Right renal cortex interstitium (tissue), 3 donors: ENCODE data around the gene WDFY3. TPM values are rescaled to one million over a fixed set of nuclear protein-coding genes. Genes with fewer than 3 reads are reported as not detected.

Source experiments
- DNase-seq, 3 donors: peaks; one replicate each; pipeline ENCODE4 v3.0.0-alpha.2; 2013; ENCODE audit warnings: low read depth in 3 of 3, low spot score in 2 of 3
- polyA plus RNA-seq, 3 donors: library from polyadenylated mRNA; unstranded; fragments of 120-200 nt; gene quantifications; one replicate each; pipeline ENCODE4 v1.2.1, GENCODE V29; 2013; ENCODE audit not compliant: insufficient read length in 3 of 3

The WDFY3 gene
- polyA plus RNA-seq, 3 donors = 49.5 to 54.0 (median 53.5) TPM

- no peak for DNase-seq
Measured at GRCh38 chr4:84800256-84800655, 166.2 kb downstream of the WDFY3 start.

- no peak for DNase-seq
Measured at GRCh38 chr4:84799318-84799717, 167.2 kb downstream of the WDFY3 start.

GRCh38 chr4:84796394-84796793 is 170.1 kb downstream of the WDFY3 start:
- DNase-seq = no peak

- DNase-seq = no peak
Measured at GRCh38 chr4:84792366-84793301, 173.9 kb downstream of the WDFY3 start.

- no peak for DNase-seq
Measured at GRCh38 chr4:84790769-84791565, 175.5 kb downstream of the WDFY3 start.

GRCh38 chr4:84786478-84786877 is 180.0 kb downstream of the WDFY3 start:
- DNase-seq = no peak

- no peak for DNase-seq
Measured at GRCh38 chr4:84782517-84782916, 184.0 kb downstream of the WDFY3 start.

- no peak for DNase-seq
Measured at GRCh38 chr4:84780719-84781118, 185.8 kb downstream of the WDFY3 start.

- no peak for DNase-seq
Measured at GRCh38 chr4:84778041-84778440, 188.4 kb downstream of the WDFY3 start.

GRCh38 chr4:84767168-84767567 is 199.3 kb downstream of the WDFY3 start:
- no peak for DNase-seq

GRCh38 chr4:84753321-84753972 is 213.0 kb downstream of the WDFY3 start:
- DNase-seq = no peak

GRCh38 chr4:84751707-84752106 is 214.8 kb downstream of the WDFY3 start:
- no peak for DNase-seq

GRCh38 chr4:84750960-84751283 is 215.6 kb downstream of the WDFY3 start:
- no peak for DNase-seq

- DNase-seq = peak in 1 of 3 donors; percentile 27
Measured at GRCh38 chr4:84750260-84750959, 216.1 kb downstream of the WDFY3 start.

- peak in 2 of 3 donors; percentile 37 to 58 for DNase-seq
Measured at GRCh38 chr4:84740057-84740456, 226.4 kb downstream of the WDFY3 start.

GRCh38 chr4:84738622-84739021 is 227.9 kb downstream of the WDFY3 start:
- no peak for DNase-seq

- no peak for DNase-seq
Measured at GRCh38 chr4:84737656-84738055, 228.8 kb downstream of the WDFY3 start.

GRCh38 chr4:84734037-84734436 is 232.5 kb downstream of the WDFY3 start:
- no peak for DNase-seq

- DNase-seq = no peak
Measured at GRCh38 chr4:84733343-84734033, 233.0 kb downstream of the WDFY3 start.

- no peak for DNase-seq
Measured at GRCh38 chr4:84730375-84730774, 236.1 kb downstream of the WDFY3 start.
